ENCODE results near the gene GTF3C6.
"Not testable (repeated sequence)": the region's sequence is repeated elsewhere in the genome, so short reads cannot be mapped to it uniquely, and the experiment has no call there.

Gene GTF3C6, protein sequence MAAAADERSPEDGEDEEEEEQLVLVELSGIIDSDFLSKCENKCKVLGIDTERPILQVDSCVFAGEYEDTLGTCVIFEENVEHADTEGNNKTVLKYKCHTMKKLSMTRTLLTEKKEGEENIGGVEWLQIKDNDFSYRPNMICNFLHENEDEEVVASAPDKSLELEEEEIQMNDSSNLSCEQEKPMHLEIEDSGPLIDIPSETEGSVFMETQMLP

DNA sequence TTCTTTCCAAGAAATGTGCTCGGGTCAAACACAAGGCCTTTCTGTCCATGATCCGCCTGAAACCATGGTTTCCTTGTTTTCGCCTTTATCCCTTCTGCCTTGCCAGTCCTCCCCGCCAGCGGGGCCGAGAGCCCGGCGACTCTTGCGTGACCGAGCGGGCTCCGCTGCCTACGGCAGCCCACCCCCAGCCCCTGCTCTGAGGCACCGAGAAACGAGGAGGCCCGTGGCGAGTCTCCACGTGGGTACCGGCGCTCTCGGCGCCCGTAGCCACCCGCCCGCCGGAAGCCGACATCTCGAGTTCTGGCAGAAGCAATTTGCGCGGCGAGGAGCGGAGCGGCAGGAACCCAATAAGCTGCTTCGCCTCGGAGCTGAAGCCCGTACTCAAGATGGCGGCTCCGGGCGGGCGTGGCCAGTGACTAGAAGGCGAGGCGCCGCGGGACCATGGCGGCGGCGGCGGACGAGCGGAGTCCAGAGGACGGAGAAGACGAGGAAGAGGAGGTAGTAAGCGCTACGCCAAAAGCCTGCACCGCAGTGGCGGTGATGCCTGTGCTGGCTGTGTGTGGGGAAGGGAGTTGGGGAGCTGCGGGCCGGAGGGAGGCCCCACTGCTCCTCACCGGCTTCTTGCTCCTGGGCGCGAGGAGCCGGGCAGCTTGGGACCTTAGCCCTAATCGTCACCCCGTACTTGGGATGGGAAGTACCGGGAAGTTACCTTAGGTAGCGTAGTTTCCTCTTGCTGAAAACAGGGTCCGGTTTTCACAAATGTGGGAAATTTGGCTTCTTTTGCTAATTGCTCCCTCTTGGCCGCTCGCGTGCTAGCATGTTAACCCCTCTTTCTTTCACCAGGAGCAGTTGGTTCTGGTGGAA is at the start of gene GTF3C6:
Gene GTF3C6 (plus strand): TSS at position 378 of the 864 bp plus-strand sequence. CDS start 64 bp downstream, at position 442.
- DNase-seq = peak; percentile 98

DNA sequence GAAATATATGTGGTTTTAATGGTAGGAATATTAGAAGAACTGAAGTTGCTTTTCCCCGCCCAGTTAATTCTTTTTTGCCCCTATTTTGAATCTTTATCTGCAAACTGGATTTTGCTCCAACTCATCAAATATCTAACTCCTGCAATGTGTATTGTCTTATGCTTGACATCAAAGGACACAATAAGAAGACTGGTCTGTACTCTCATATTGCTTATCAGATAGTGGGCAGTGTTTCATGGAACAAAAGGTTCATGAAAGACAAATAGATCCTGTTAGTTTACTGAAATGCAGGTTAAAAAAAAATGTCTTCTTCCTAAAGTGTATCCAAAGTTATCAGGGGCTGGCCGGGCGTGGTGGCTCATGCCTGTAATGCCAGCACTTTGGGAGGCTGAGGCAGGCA is 27.7 kb upstream of the GTF3C6 start:
- DNase-seq = peak; percentile 60

DNA sequence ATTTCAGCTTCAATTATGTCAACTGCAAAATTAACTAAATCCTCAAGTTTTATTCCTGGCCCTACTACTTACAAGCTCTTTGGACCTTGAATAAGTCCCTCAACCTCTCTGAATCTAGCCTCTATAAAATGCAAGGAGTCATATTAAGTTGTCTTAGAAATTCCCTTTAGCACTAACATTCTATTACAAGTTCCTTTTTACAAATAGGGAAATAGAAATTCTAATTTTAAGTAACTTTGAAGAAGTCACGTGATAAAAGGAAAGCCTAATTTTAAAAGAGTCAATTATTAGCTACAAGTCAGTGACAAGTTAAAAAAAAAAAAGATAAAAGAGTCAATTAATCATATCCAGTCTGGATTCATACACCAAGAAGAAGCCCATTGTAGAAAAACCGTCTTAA is 24.6 kb upstream of the GTF3C6 start:
- no peak for DNase-seq

DNA sequence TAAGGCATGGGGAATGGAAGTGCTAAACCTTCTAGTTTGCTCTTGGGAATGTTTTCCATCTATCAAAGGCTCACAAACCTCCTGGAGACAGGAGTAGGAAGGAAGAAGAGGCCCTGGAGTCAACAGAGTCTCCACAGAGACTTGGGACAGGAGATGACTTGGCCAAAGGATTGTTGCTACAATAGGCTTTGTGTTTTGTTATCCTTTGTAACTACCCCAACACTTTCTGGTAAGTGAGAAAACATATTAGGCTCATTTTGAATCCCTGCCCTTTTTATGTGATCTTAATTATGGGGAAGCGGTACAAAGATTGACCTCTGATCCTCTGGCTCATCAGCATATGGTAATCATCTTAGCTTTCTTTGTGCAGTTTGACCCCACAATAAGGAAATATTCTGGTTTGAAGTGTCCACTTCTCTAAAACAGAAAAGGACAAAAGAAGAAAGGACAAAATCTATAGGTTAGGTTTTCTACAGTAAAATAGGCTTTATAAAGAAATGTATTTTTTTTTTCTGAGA is 24.1 kb upstream of the GTF3C6 start:
- DNase-seq = no peak

DNA sequence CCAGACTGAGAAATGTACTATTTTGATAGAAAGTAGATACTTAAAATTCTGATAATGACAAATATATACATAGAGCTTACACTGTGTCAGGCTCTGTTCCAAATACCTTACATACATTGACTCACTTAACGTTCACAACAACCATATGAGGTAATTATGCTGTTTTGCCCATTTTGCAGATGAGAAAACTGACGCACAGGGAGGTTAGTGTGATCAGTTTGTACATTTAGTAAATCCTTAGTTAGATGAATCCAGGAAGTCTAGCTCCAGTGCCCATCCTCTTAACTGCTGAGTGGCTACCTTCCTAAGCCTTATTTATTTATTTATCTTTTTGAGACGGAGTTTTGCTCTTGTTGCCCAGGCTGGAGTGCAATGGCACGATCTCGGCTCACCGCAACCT is 23.3 kb upstream of the GTF3C6 start:
- no peak for DNase-seq

DNA sequence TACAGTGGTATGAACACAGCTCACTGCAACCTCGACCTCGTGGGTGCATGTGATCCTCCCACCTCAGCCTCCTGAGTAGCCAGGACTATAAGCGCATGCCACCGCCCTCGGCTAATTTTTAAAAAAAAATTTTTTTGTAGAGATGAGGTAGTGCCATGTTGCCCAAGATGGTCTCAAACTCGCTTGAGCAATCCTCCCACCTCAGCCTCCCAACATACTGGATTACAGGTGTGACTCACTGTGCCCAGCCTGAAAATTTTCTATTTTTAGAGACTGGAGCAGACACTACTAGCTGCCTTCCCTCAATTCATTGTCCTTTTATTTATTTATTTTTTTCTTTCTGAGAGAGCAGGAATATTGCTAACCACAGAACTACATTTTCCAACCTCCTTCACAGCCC is 20.3 kb upstream of the GTF3C6 start:
- no peak for DNase-seq

DNA sequence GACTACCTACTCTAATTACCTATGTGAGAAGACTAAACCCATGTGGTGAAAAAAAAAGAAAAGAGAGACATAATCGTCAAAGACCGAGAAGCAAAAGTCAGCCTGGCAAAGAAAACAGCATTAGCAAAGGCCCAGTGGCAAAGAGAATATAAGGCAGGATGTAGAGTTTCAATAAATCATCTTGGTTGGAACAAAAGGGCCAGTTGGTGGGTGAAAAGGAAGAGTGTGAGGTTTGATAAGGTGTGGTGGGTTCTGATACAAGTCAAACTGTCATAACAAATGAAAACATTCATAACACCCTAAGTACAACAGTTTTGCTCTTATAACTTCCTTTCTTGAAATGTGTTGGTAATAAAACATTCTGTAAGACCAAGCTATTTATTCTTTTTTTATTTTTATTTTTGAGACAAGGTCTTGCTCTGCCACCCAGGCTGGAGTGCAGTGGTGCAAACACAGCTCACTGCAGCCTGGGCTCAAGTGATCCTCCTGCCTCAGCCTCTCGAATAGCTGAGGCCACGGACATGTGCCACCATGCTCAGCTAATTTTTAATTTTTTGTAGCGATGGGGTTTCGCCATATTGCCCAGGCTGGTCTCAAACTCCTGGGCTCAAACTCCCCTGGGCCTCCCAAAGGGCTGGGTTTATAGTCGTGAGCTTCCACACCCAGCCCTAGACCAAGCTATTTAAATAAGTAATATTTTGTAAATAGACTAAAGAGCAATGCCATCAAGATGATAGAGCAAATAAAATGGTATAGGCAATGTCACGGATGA is 18.9 kb upstream of the GTF3C6 start:
- peak; percentile 96 for DNase-seq

DNA sequence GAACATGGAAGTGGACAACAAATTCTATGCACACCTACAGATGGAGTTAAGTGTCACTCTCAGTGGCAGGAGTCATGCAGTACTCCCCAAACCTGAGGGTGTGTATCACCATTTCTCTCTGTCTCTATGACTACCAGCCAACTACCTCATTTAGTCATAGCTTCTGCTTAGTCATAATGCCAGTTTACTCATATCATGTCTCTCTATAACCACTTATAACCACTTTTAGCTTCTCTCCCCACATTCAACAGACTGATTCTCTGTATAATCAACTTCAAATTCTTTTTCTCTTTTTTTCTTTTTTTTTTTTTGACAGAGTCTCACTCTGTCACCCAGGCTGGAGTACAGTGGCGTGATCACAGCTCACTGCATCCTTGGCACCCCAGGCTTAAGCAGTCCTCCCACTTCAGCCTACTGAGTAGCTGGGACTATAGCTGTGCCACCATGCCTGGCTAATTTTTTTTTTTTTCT is 13.8 kb upstream of the GTF3C6 start:
- DNase-seq = peak; percentile 95

DNA sequence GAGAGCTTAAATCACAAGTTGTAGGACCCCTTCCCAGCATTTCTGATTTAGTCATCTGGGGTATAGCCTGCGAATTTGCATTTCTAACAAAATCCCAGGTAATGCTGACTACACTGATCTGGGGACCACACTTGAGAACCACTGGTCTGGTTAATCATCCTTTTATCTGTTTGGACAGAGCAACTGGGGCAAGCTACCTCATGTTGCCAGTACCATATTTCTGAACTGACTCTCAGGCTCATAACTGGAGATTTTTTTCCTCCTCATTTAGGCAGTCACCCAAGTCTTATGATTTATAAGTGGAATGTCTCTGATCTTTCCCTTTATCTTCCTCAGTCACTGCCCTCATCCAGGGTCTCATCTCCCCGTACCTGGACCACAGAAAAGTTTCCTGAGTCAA is 12.0 kb upstream of the GTF3C6 start:
- no peak for DNase-seq

DNA sequence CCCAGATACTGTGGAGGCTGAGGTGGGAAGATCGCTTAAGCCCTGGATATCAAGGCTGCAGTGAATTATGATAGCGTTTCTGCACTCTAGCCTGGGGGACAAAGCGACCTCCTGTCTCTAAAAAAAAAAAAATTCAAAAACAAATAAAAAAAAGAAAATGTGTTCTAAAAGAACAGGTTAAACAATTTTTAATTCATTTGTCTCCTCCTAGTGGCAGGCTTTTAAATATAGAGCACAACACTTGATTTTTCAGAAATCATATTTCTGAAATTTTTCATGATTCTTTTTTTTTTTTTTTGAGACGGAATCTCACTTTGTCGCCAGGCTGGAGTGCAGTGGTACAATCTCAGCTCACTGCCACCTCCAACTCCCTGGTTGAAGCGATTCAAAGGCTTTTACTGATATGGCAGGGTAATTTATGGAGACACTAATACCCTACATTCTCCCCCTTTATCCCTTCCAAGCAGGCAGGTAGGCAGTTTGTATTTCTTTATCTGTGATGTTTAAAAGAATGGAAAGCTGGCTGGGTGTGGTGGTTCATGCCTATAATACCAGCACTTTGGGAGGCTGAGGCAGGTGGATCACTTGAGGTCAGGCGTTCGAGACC is 8.7 kb upstream of the GTF3C6 start:
- DNase-seq = peak; percentile 90

DNA sequence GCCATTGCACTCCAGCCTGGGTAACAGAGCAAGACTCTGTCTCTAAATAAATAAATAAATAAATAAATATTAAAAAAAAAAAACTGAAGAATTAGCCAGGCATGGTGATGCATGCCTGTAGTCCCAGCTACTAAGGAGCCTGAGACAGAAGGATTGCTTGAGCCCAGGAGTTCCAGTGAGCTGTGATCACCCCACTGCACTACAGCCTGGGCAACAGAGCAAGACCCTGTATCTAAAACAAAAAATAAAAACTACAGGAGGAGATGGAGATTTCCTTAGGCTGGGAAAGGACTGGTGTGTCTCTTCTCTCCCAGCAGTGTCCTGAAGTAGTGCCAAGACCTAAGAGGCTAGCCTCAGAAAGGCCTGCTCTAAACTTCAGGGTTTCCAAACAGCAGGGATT is 8.1 kb upstream of the GTF3C6 start:
- no peak for DNase-seq

DNA sequence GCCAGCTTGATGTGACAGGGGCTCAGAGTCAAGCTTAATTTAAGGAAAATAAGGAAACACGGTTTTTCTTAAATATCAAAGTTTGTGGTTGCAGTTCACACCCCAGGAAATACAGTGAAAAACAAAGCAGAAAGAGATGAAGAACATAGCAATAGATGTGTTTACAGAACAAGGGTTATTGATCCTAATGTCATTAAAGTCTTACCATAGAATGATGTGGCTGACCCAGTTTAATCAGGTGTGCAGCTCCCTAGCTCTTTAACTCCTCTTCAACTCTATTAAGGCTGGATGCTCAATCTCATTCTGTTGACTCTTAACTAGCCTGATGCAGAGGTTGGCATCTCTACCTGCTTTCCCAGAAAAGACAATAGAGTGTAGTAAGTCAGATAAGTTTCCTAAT is 7.5 kb upstream of the GTF3C6 start:
- no peak for DNase-seq

DNA sequence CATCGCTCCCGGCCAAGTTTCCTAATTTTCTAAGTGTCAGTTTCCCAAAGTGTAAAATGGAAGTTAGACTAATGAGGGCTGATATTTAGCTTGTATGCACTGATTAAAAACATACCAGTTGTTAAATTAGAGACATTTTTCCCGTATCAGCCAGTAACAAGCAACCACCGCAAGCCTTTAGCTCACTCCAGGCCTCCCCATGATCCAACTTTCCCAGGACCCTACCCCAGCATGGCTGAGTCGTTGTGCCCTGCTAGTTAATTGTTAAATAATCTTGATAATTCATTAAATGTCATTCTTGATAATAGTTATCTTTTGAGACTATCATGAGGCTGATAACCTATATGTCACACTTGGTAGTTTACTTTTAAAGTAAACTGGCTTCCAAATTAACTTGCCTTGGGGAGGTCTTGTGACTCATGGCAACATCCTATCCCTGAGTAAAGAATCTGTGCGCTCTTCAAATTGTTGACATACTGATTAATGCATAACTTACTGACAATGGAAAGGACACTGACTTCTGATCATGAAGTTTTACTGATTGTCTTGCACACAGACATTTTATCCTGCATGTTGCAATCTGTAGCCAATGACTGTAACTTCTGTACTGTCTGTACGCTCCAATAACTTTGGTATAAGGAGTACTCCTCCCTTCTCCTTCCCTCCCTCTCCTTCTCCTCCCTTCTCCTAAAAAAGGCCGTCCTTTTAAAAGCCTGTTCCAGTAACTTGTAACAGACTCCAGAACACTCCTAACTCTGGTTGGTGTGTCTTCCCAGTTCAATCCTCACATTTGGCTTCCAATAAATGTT is 6.3 kb upstream of the GTF3C6 start:
- DNase-seq = no peak

DNA sequence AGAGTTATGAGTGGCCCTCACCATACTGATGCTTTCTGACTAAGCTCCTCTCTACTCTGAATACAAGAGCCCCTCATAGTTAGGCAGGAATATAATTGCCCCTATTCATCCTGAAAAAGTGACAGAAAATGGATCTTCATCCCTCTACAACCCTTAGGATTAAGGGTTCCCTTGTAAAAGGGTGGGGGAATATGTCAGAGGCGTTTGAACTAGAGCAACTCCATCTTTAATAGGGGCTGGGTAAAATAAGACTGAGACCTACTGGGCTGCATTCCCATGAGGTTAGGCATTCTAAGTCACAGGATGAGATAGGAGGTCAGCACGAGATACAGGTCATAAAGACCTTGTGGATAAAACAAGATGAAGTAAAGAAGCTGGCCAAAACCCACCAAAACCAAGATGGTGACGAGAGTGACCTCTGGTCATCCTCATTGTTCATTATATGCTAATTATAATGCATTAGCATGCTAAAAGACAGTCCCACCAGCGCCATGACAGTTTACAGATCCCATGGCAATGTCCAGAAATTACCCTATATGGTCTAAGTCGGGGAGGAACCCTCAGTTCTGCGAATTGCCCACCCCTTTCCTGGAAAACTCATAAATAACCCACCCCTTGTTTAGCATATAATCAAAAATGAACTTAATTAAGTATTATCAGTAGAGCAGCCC is 4.7 kb upstream of the GTF3C6 start:
- no peak for DNase-seq

DNA sequence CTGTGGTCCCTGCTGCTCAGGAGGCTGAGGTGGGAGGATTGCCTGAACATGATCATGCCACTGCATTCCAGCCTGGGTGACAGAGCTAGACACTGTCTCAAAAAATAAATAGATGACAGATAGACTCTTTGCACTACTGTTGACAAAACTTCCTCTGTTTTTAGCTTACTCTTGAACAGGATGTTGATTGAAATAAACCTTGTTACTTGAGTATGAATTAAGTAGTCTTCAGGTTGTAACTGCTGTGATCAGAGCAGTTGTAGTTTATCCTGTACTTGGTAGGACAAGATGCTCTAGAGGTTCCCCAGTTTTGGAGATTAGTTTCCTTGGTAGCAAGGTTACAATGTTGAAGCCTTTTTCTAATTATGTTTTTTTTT is 1.5 kb downstream of the GTF3C6 start:
- no peak for DNase-seq

DNA sequence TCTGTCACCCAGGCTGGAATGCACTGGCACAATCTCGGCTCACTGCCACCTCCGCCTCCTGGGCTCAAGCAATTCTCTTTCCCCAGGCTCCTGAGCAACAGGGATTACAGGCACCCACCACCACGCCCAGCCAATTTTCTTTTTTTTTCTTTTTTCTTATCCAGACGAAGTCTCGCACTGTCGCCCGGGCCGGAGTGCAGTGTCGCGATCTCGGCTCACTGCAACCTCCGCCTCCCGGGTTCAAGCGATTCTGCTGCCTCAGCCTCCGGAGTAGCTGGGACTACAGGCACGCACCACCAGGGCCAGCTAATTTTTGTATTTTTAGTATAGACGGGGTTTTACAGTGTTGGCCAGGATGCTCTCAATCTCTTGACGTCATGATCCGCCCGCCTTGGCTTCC is 4.1 kb downstream of the GTF3C6 start:
- not testable (repeated sequence) for DNase-seq

DNA sequence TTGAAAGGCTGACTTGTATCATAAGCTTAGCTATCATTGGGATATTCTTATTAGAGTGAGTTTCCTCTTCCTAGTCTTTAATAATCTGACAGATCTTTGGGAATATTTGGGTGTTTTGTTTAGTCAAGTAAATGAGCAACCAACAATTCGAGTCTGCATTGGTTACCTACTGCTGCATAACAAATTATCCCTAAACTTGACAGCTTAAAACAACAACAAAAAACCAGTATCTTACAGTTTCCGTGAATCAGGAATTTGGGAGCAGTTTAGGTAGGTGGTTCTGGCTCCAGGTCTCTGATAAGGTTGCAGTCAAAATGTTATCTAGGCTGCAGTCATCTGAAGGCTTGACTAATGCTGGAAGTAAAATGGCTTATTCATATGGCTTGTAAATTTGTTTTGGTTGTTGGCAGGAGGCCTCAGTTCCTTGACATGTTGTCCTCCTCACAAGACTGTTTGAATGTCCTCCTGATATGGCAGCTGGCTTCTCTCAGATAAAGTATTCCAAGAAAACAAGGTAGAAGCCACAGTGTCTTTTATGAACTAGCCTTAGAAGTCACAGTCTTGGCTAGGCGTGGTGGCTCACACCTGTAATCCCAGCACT is 7.2 kb downstream of the GTF3C6 start:
- DNase-seq = peak; percentile 56

DNA sequence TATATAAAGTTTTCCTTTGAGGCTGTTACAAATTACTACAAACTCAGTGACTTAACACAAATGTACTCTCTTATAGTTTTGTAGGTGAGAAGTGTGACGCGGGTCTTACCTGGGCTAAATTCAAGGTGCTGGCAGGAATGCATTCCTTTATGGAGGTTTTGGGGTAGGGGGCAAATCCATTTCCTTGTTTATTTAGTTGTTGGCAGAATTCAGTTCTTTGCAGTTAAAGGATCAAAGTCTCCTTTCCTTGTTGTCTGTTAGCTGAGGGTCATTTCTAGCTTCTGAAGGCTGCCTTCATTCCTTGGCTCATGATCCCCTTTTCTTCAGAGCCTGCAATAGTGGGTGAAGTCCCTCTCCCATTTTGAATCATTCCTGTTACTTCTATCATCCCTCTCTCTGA is 10.2 kb downstream of the GTF3C6 start:
- not testable (repeated sequence) for DNase-seq

DNA sequence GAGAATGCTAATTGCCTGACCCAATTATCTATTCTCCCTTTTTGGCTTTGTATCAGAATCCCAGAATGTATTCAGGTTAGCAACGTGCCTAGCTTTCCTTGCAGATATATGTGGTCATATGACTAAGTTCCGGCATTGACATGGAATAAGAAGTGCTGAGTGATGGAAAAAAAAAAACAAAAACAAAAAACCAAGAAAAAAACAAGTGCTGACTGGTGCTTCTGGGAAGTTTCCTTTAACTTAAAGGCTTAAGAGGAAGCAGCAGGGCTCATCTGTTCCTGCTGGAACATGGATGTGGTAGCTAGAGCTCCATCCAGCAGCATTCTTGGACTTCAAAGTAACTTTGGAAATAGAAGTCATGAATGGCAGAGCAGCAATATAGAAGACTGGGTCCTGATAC is 13.0 kb downstream of the GTF3C6 start:
- DNase-seq = no peak

DNA sequence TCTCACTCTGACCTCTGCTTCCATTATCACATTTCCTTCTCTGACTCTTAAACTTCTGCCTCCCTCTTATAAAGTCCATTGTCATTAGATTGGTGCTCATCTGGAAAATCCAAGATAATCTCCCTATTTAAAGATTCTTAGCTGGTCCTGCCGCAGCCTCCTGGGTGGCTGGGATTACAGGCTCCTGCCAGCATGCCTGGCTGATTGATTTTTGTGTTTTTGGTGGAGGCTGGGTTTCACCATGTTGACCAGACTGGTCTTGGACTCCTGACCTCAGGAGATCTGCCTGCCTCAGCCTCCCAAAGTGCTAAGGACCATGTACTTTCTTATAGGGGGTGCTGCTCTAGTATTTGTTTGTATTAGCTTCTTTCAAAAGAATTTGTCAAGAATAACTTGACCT is 18.1 kb downstream of the GTF3C6 start:
- no peak for DNase-seq

DNA sequence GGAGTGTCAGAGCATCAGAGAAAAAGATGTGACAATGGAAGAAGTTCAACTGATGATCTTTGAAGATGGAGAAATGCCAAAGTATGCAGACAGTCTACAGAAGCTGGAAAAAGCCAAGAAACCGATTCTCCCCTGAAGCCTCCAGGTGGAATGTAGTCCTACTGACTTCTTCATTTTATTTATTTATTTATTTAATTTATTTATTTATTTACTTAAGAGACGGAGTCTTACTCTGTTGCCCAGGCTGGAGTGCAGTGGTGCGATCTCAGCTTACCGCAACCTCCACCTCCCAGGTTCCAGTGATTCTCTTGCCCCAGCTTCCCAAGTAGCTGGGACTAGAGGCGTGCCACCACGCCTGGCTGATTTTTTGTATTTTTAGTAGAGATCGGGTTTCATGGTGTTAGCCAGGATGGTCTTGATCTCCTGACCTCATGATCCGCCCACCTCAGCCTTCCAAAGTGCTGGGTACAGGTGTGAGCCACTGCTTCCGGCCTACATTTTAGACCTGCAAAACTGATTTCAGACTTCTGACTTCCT is 21.1 kb downstream of the GTF3C6 start:
- no peak for DNase-seq
